Transverse colon (tissue), 4 donors: ENCODE results near the gene PPP5C. TPM values are rescaled to one million over a fixed set of nuclear protein-coding genes. Genes with fewer than 3 reads are reported as not detected.

Experiments
- DNase-seq: peaks from one replicate; pipeline ENCODE4 v3.0.0-alpha.2; 2019
- H3K27ac ChIP-seq, 4 donors: fragments of 200-600 bp; sonication (generic); 2 replicates each; pipeline ENCODE4 v1.5.1; 2016 to 2018; ENCODE audit warnings: inconsistent platforms in 4 of 4
- H3K27me3 ChIP-seq: fragments of 200-600 bp; sonication (generic); 2 replicates; pipeline ENCODE4 v1.5.1; 2017; ENCODE audit warnings: inconsistent platforms
- H3K36me3 ChIP-seq, 4 donors: fragments of 200-600 bp; sonication (generic); 2 replicates each; pipeline ENCODE4 v1.5.1; 2017 to 2019; ENCODE audit warnings: inconsistent platforms in 4 of 4
- H3K4me1 ChIP-seq, 4 donors: fragments of 200-600 bp; sonication (generic); 2 replicates each; pipeline ENCODE4 v1.5.1; 2017 to 2020; ENCODE audit warnings: inconsistent platforms in 4 of 4
- H3K4me3 ChIP-seq, 4 donors: fragments of 200-600 bp; sonication (generic); 1 replicate in 1 of 4; 2 replicates in 3 of 4; pipeline versions ENCODE4 v1.5.1 to v1.6.1; 2017 to 2019; ENCODE audit warnings: inconsistent platforms in 4 of 4
- H3K9me3 ChIP-seq, 2 donors: fragments of 200-600 bp; sonication (generic); 2 replicates each; pipeline ENCODE4 v1.5.1; 2017 to 2019; ENCODE audit warnings: inconsistent platforms in 2 of 2
- EP300 ChIP-seq: sonication (generic); formaldehyde crosslinking; IDR thresholded peaks from one replicate; pipeline ENCODE4 v1.6.1; 2017; ENCODE audit warnings: antibody characterized with exemption, low read depth
- POLR2A ChIP-seq: fragments of 450-650 bp; IDR thresholded peaks from one replicate; pipeline ENCODE4 v1.6.1; 2016; ENCODE audit warnings: antibody characterized with exemption, mild to moderate bottlenecking, moderate library complexity
- POLR2AphosphoS5 ChIP-seq, 3 donors: sonication (generic); formaldehyde crosslinking; IDR thresholded peaks; one replicate each; pipeline ENCODE4 v1.6.1; 2016; ENCODE audit warnings: antibody characterized with exemption in 3 of 3
- WGBS, 2 donors: methylation state at CpG; one replicate each; pipeline ENCODE4 v1.1.5; 2018; ENCODE audit warnings: low coverage in 1 of 2; 5-methylcytosine and 5-hydroxymethylcytosine counted together
- in situ Hi-C, 4 donors: fragments of 200-750 bp; cut with MboI; loops; one replicate each; pipeline versions ENCODE4 v1.15.0 to v1.15.1; 2017; ENCODE audit warnings: low sequenced_read_pairs in 3 of 4, low pct_ligation_motif_present in 1 of 4, low pct_unique_long_range_greater_than_20kb in 1 of 4
- intact Hi-C: fragments of 100-400 bp; cut with DNase I; formaldehyde crosslinking; loops from one replicate; pipeline ENCODE4 v1.15.1; 2023; ENCODE audit warnings: low total_unique reads
- total RNA-seq, 4 donors: library from RNA; depleted of rRNA; stranded (reverse); fragments of >200 nt; gene quantifications; one replicate each; pipeline ENCODE4 v1.1.0, GENCODE V29; 2016
- TF ChIP-seq, protein P1 (sequence below), 5 experiments: fragments of 200-600 bp in 3 of 5; fragments of 450-650 bp in 2 of 5; sonication (generic) in 3 of 5; IDR thresholded peaks; 1 replicate in 2 of 5; 2 replicates in 3 of 5; pipeline ENCODE4 v1.5.1; 2016 to 2017; ENCODE audit warnings: antibody characterized with exemption in 5 of 5, inconsistent platforms in 3 of 5, mild to moderate bottlenecking in 2 of 5, moderate library complexity in 1 of 5

The PPP5C gene
- total RNA-seq, 4 donors from 2014 or later = 78.8 to 132 (median 96.8) TPM

DNA sequence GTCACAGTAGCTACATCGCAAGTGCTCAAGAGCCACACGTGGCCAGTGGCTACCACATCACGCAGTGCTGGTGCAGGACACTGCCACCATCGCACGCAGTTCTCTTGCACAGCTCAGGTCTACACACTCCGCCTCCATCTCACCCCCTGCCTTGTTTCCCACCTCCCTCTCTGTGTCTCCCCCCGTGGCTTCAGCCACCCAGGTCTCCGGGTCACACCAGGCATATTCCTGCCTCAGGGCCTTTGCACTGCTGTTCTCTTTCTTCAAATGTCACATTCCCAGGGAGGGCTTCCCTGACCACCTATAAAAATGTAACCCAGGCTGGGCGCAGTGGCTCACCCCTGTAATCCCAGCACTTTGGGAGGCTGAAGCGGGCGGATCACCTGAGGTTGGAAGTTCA is 55.8 kb downstream of the PPP5C start:
- in situ Hi-C loops (loop anchor here in 2 of 4 donors (5.0 to 10.0 kb wide), 3 partner anchors 82 to 112 kb away; no protein-coding TSS in a partner anchor), intact Hi-C loops (no loop called here)
- Histone ChIP-seq H3K9me3 (no peaks in the 10 kb centered on the region), H3K4me3 (no peak overlapping the region), H3K4me1 (peaks cover 0 to 19% (median 17%) of the 10 kb centered on the region in 4 donors), H3K27me3 (peaks cover 57% of the 10 kb centered on the region), H3K36me3 (no peaks in the 10 kb centered on the region), H3K27ac (no peak overlapping the region)
- no peak for DNase-seq
- WGBS, 2 donors = 78 to 90% methylated on average over 5 to 11 of the region's 11 CpGs
- TF ChIP-seq POLR2AphosphoS5 (IDR thresholded peaks at IDR 0.05) (no peak), POLR2A (no peak), EP300 (no peak)
- TF ChIP-seq, protein P1, sequence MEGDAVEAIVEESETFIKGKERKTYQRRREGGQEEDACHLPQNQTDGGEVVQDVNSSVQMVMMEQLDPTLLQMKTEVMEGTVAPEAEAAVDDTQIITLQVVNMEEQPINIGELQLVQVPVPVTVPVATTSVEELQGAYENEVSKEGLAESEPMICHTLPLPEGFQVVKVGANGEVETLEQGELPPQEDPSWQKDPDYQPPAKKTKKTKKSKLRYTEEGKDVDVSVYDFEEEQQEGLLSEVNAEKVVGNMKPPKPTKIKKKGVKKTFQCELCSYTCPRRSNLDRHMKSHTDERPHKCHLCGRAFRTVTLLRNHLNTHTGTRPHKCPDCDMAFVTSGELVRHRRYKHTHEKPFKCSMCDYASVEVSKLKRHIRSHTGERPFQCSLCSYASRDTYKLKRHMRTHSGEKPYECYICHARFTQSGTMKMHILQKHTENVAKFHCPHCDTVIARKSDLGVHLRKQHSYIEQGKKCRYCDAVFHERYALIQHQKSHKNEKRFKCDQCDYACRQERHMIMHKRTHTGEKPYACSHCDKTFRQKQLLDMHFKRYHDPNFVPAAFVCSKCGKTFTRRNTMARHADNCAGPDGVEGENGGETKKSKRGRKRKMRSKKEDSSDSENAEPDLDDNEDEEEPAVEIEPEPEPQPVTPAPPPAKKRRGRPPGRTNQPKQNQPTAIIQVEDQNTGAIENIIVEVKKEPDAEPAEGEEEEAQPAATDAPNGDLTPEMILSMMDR (IDR thresholded peaks at IDR 0.05) = no peak

DNA sequence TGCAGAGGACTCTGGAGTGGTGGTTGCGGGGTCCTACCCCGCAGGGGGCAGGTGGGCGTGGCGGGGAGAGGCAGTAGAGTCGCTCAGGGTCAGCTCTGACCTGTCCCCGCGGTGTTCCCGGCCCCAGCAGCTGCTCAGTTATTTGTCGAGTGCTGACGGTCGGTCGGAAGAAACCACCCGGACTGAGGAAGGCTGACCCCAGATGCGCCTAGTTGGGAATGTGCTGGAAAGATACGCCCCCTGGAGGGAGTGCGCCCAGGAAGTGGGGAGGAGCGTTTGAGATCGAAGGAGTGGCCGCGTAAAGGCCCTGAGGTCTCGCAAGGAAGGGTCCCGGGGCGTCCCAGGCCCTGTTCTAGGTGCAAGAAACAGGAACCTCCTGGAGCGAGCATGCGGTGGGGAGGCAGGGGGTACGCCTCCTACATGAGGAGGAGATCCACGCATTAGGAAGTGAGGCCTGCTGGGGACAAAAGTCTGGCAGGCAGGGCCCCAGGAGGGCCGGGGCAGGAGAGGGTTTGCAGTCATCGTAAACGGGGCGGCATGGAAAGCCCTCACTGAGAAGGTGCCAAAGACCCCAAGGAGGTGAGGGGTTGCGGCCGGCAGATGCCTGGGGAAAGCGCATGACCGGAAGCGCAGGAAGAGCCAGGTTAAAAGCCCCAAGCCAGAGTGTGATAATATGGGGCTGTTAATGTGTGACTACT is 57.3 kb downstream of the PPP5C start:
- Histone ChIP-seq H3K9me3 (no peaks in the 10 kb centered on the region), H3K36me3 (no peaks in the 10 kb centered on the region), H3K4me3 (peak overlapping the region in 3 of 4 donors; percentile 37 to 52 (median 40)), H3K27me3 (peaks cover 65% of the 10 kb centered on the region), H3K4me1 (peaks cover 0 to 25% (median 19%) of the 10 kb centered on the region in 4 donors), H3K27ac (peak overlapping the region; percentile 65 to 72 (median 70))
- TF ChIP-seq, protein P1 (IDR thresholded peaks at IDR 0.05) = peak in 3 of 5 experiments; percentile 15 to 38 (median 32)
- no peak for TF ChIP-seq EP300
- peak in 1 of 3 donors; percentile 15 for TF ChIP-seq POLR2AphosphoS5 (IDR thresholded peaks at IDR 0.05)
- TF ChIP-seq POLR2A = peak; percentile 11
- peak; percentile 63 for DNase-seq
- in situ Hi-C loops = loop anchor here in 2 of 4 donors (5.0 to 10.0 kb wide), 3 partner anchors 81 to 111 kb away; no protein-coding TSS in a partner anchor
- intact Hi-C loops = no loop called here
- 6 to 7% methylated on average over 9 to 36 of the region's 36 CpGs for WGBS, 2 donors

DNA sequence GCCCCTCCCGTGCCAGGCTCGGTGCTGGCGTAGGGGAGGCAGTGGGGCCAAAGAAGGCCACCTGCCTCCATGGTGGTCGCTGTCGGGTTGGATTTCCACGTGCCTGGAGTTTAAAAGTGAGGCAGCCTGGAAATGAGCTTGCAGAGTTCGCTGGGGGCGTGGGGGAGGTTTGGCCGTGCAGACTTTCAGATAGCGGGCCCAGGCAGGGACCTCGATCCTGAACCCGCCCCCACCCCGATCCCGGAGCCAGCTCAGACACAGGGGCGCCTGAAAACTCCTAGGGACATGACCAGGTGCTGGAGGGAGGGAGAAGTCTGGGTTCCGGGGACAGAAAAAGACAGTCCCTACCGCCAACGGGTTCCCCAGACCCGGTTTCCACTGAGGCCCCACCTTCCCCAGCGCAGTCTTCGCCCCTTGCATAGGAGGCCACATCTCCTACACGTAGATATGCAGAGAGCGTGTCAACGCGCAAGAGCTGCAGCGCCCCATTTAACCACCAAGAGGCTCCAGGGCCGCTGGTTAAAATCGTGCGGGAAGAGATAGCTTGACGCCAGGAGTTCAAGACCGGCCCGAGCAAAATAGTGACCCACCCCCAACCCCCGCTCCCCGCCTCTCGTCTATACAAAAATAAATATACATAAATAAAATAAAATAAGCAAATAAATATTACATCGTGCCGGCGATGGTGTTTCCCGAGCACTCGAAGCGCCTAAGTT is 58.0 kb downstream of the PPP5C start:
- 23 to 27% methylated on average over 11 to 35 of the region's 41 CpGs for WGBS, 2 donors
- DNase-seq = no peak
- intact Hi-C loops = no loop called here

More for the DNA sequence above, 58.0 kb downstream of the PPP5C start:
- in situ Hi-C loops = loop anchor here in 2 of 4 donors (5.0 to 10.0 kb wide), 3 partner anchors 80 to 110 kb away; no protein-coding TSS in a partner anchor
- Histone ChIP-seq H3K9me3 (no peaks in the 10 kb centered on the region), H3K4me1 (peaks cover 0 to 25% (median 19%) of the 10 kb centered on the region in 4 donors), H3K36me3 (no peaks in the 10 kb centered on the region), H3K4me3 (peak overlapping the region in 3 of 4 donors; percentile 37 to 52 (median 40)), H3K27ac (peak overlapping the region; percentile 65 to 72 (median 70)), H3K27me3 (peaks cover 66% of the 10 kb centered on the region)
- TF ChIP-seq EP300 (no peak), POLR2A (no peak)
- TF ChIP-seq, protein P1 (IDR thresholded peaks at IDR 0.05) = peak in 1 of 5 experiments; percentile 16
